GM12872 (cell line): ENCODE measurements around the gene POLD1.

Experiments used
- CTCF ChIP-seq: IDR thresholded peaks from 3 replicates; pipeline ENCODE4 v1.5.1; 2011; ENCODE audit warnings: low read depth, mild to moderate bottlenecking, low read length, moderate library complexity; ENCODE audit not compliant: insufficient read depth

The POLD1 gene

DNA sequence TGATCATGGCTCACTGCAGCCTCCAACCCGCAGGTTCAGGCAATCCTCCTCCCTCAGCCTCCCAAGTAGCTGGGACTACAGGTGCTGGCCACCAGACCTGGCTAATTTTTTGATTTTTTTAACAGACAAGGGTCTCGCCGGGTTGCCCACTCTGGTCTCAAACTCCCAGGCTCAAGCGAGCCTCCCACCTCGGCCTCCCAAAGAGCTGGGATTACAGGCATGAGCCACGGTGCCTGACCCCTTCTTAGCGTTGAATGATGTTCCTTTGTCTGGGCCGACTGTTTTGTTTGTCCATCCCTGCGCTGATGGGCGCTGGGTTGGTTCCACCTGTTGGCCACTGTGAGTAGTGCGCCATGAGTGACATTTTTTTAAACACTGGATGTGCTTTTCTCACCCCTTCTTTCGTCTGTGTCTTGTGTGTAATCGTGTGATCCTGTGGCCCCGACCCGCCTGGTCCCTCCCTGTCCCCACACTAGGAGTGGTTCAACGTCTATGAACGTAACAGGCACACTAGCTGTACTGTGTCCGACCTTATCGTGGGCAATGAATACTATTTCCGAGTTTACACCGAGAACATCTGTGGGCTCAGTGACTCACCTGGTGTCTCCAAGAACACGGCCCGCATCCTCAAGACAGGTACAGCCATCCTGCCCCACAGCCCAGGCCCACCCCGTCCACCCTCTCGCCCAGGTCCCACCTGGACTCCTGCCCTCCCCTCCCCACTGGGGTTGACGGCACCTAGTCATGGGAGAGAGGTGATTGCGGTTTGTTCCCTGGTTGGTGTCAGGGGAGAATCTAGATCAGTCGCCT, 77.1 kb downstream of the POLD1 start:
- peak; percentile 92 for TF ChIP-seq CTCF

DNA sequence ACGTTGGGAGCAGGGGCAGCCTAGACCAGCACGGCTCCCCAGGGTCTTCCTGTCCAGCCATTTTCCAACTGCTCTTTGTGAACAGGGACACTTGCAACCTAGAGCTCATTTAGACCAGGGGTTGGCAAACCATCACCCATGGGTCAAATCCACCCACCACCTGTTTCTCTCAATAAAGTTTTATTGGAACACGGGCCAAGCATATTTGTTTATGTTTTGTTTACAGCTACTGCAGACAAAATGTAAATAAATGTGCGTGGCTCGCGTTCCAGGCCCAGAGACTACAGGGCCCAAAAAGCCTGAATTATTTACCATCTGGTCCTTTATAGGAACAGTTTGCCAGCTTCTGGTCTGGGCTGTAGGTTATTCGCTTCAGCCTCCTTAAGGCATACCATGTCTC, 78.8 kb downstream of the POLD1 start:
- no peak for TF ChIP-seq CTCF

- TF ChIP-seq CTCF, result no peak
Observed at GRCh38 chr19:50464348-50464747, 80.2 kb downstream of the POLD1 start.

DNA sequence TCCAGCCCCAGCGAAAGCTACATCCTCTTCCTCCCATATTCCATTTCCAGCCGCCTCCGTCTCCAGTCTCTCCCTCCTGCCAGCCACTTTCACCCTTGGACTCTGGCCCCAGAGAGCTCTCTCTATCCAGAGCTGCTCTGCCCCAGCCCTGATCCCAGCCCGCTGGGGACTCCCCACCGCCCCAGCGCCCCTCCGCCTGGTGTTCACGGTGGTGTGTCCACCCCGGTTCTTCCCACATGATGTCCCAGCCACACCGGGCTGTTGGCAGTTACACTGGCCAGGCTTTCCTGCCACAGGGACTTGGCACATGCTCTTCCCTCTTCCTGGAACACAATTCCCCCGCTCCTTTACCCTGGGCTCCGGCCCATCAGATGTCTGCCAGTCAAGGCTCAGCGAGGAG, 80.9 kb downstream of the POLD1 start:
- TF ChIP-seq CTCF, result no peak

DNA sequence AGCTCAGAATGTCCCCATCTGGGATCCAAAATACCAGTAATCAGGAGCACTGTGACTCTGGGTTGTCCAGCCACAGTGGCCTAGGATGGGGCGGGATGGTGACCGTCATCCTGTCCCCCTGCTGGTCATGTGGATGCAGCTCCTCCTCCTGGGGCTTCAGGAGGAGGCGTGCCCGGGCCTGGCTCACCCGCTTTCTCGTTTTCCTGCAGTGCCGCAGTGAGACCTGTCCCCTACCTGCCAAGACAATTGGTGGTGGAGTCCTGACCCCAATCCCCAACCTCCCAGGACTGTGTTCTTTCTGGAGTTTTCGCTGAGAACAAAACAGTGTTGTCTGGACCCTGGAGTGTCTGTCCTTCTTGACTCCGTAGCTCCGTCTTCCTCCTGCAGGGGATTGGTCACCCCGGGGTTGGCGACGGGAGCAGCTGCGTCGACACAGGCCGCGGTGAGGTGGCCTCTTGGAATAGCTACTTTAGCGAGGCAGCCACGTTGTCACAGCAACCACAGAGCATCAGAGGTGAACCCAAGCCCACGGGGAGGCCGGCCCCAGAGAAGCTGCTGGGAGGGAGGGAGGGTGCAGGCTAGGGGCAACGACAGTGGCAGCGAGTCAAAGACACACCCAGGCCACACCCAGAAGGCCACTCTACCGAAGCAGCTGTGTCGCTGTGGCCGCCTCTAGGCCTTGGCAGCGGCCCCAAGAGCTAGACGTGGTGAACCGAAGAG, 82.0 kb downstream of the POLD1 start:
- peak; percentile 31; the same call in 1 of the 3 replicates for TF ChIP-seq CTCF

GRCh38 chr19:50466706-50467039, 82.5 kb downstream of the POLD1 start:
- TF ChIP-seq CTCF, result no peak

- TF ChIP-seq CTCF, result no peak
Observed at GRCh38 chr19:50467566-50467965, 83.4 kb downstream of the POLD1 start.
